Measurements from ENCODE around the gene ADAM12. TPM values are rescaled to one million over a fixed set of nuclear protein-coding genes. Genes with fewer than 3 reads are reported as not detected.

ADAM12 gene
- total RNA-seq, 2 donors from 2014 or later, result 0.71 to 1.2 TPM

DNA sequence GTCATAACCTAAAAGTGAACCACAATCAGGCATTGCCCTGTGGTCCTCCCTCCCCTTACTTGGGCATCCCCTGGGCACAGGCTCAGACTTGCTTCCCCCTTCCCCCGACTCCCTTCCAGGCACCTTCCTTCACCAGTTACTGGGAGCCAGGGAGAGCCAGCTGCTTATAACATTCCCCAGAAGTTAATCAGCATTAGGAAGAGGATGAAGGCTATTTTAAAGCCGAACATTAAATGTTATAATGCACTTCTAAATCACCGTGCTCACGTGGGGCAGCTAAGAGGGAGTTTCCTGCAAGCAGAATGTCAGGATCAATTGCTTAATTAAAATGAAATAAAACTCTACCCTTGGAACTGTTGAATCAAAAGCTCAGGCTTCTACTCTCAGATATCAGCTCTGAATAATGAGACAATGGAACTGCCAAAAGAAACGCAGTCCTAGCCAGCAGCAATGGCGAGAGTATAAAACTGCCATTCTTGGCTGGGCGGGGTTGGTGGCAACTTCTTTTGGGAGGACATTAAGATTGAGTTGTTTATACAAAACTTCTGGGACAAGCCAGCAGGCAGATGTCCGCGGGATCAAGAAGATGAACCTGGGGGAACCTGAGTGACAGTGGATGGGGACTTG, 322.4 kb downstream of the ADAM12 start:
- H3K27ac ChIP-seq, result no peak overlapping the region
- no peaks in the 10 kb centered on the region for H3K27me3 ChIP-seq
- peaks cover 0 to 15% of the 10 kb centered on the region in 2 donors for H3K4me1 ChIP-seq
- no peaks in the 10 kb centered on the region for H3K9me3 ChIP-seq
- no peak for TF ChIP-seq CTCF (IDR thresholded peaks at IDR 0.05)
- H3K36me3 ChIP-seq, result no peaks in the 10 kb centered on the region
- H3K4me3 ChIP-seq, result no peak overlapping the region
- DNase-seq (ENCODE audit: low spot score), result no peak

DNA sequence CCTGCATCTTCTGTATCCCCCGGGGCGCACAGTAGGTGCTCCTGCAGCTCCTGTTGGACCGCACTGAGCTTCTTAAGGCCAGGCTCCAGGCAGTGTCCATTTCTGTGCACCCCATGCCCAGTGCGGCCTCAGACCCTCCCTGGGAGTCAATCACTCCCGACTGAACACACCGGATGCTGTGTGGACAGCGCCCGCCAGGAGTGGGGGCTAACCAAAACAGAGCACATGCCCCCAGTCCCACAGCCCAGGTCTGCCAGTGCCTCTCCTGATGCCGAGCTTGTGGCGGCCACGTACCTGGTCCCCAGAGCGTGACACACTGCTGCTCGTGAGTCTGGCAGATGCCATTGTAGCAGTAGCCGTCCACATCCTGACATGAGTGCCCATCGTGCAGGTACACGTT, 323.8 kb downstream of the ADAM12 start:
- no peak overlapping the region for H3K4me3 ChIP-seq
- peaks cover 0 to 19% of the 10 kb centered on the region in 2 donors for H3K4me1 ChIP-seq
- no peaks in the 10 kb centered on the region for H3K36me3 ChIP-seq
- TF ChIP-seq CTCF (IDR thresholded peaks at IDR 0.05), result no peak
- no peak overlapping the region for H3K27ac ChIP-seq
- H3K27me3 ChIP-seq, result no peaks in the 10 kb centered on the region
- H3K9me3 ChIP-seq, result no peaks in the 10 kb centered on the region
- no peak for DNase-seq (ENCODE audit: low spot score)

DNA sequence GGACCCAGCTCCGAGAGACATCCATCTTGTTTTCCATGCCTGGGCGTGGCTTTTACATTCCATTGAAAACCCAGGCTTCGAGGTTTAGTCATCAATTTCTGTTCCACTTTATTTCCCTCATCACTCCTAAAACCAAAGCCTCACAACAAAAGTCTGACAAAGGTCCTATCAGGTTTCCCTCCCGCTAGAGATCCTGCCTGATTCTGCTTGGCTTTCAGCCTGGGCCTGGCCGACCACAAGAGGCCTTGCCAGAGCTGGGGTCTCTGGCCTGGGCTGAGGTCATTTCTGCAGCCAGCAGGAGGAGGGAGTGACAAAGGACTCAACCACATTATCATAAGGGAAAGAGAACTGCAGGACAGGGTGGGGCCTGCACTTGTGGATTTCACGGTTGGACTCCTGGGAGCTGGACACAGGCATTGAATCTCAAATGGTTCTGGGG, 324.9 kb downstream of the ADAM12 start:
- H3K4me1 ChIP-seq, result peaks cover 0 to 23% of the 10 kb centered on the region in 2 donors
- no peak overlapping the region for H3K4me3 ChIP-seq
- no peak for TF ChIP-seq CTCF (IDR thresholded peaks at IDR 0.05)
- H3K36me3 ChIP-seq, result no peaks in the 10 kb centered on the region
- no peak for DNase-seq (ENCODE audit: low spot score)
- H3K27ac ChIP-seq, result peak overlapping the region; percentile 57 to 65
- H3K27me3 ChIP-seq, result no peaks in the 10 kb centered on the region
- no peaks in the 10 kb centered on the region for H3K9me3 ChIP-seq

- Histone ChIP-seq H3K27me3 (no peaks in the 10 kb centered on the region), H3K4me1 (peaks cover 0 to 23% of the 10 kb centered on the region in 2 donors), H3K27ac (peak overlapping the region; percentile 70 to 71), H3K9me3 (no peaks in the 10 kb centered on the region), H3K36me3 (no peaks in the 10 kb centered on the region), H3K4me3 (no peak overlapping the region)
- DNase-seq (ENCODE audit: low spot score), result peak; percentile 97
- no peak for TF ChIP-seq CTCF (IDR thresholded peaks at IDR 0.05)
Measured at GRCh38 chr10:126062131-126063032, 325.9 kb downstream of the ADAM12 start.

DNA sequence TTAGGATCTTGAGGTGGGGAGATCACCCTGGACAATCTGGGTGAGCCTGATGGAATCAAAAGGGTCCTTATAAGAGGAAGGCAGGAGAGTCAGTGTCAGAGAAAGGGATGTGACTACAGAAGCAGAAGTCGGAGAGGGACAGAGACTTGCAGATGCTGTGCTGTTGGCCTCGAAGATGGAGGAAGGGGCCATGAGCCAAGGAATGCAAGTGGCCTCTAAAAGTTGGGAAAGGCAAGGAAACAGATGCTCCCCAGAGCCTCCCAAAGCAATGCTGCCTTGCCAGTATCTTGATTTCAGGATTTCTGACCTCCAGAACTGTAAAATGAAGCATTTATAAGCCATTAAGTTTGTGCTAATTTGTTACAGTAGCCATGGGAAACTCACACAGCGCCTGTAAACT, 326.8 kb downstream of the ADAM12 start:
- Histone ChIP-seq H3K4me1 (peaks cover 0 to 23% of the 10 kb centered on the region in 2 donors), H3K4me3 (no peak overlapping the region), H3K9me3 (no peaks in the 10 kb centered on the region), H3K36me3 (no peaks in the 10 kb centered on the region), H3K27ac (peak overlapping the region; percentile 70 to 71), H3K27me3 (no peaks in the 10 kb centered on the region)
- TF ChIP-seq CTCF (IDR thresholded peaks at IDR 0.05), result no peak
- DNase-seq (ENCODE audit: low spot score), result no peak
